PC-3 (cell line): ENCODE results near the gene KRT3. TPM values are rescaled to one million over a fixed set of nuclear protein-coding genes. Genes with fewer than 3 reads are reported as not detected.
A peak's percentile ranks its signal among the peaks of the same experiment; 100 is the strongest.

ENCODE experiments used
- ATAC-seq: fragments of 200-7000 bp; cut with Tn5 transposase; 2 replicates; pipeline ENCODE4 v1.9.1; 2020; ENCODE audit warnings: mild to moderate bottlenecking, moderate library complexity
- BruUV-seq: library from RNA; stranded (reverse); fragments of 400-500 nt; replicated peaks from 2 replicates; lab custom pipeline; 2021; lab: Mats Ljungman, UMichigan
- CTCF ChIA-PET: fragments of 300-600 bp; sonication (Branson Sonifier 250); formaldehyde crosslinking; loops from one replicate; lab custom pipeline; 2022; ENCODE audit warnings: antibody characterized with exemption; lab: Charles Lee
- POLR2A ChIA-PET: fragments of 300-600 bp; sonication (Branson Sonifier 250); formaldehyde crosslinking; loops from one replicate; lab custom pipeline; 2022; ENCODE audit warnings: antibody characterized with exemption; ENCODE audit not compliant: unreplicated experiment; lab: Charles Lee
- DNase-seq: peaks from one replicate; pipeline ENCODE4 v3.0.0-alpha.2; 2015
- H2AFZ ChIP-seq: fragments of 300-600 bp; sonication (generic); 2 replicates; pipeline ENCODE4 v1.6.0; 2016; ENCODE audit warnings: antibody characterized with exemption, low read length
- H3F3A ChIP-seq: fragments of 300-600 bp; sonication (generic); one replicate; pipeline ENCODE4 v1.6.0; 2017; ENCODE audit warnings: antibody characterized with exemption, low read length, control low read depth, mild to moderate bottlenecking; ENCODE audit not compliant: unreplicated experiment
- H3K27ac ChIP-seq: fragments of 300-600 bp; sonication (generic); 2 replicates; pipeline ENCODE4 v1.5.1; 2016; ENCODE audit warnings: mild to moderate bottlenecking, low read length
- H3K27me3 ChIP-seq: fragments of 300-600 bp; sonication (generic); 2 replicates; pipeline ENCODE4 v1.6.1; 2016; ENCODE audit warnings: low read length, mixed read lengths
- H3K36me3 ChIP-seq: fragments of 300-600 bp; sonication (generic); 2 replicates; pipeline ENCODE4 v1.6.1; 2016; ENCODE audit warnings: low read depth, mixed run types, low read length, mixed read lengths
- H3K4me1 ChIP-seq: fragments of 300-600 bp; sonication (generic); 2 replicates; pipeline ENCODE4 v1.5.1; 2016; ENCODE audit warnings: low read length; ENCODE audit not compliant: insufficient read depth
- H3K4me2 ChIP-seq: fragments of 300-600 bp; sonication (generic); 2 replicates; pipeline ENCODE4 v1.6.0; 2016; ENCODE audit warnings: low read length
- H3K4me3 ChIP-seq: fragments of 300-600 bp; sonication (generic); 2 replicates; pipeline ENCODE4 v1.5.1; 2016; ENCODE audit warnings: mild to moderate bottlenecking, low read length, mixed read lengths
- H3K79me2 ChIP-seq: fragments of 300-600 bp; sonication (generic); 2 replicates; pipeline ENCODE4 v1.6.1; 2017; ENCODE audit warnings: low read length, mixed read lengths
- H3K9ac ChIP-seq: fragments of 300-600 bp; sonication (generic); 2 replicates; pipeline ENCODE4 v1.6.0; 2016; ENCODE audit warnings: mild to moderate bottlenecking, low read length
- H3K9me2 ChIP-seq: fragments of 300-600 bp; sonication (generic); replicated peaks from 2 replicates; pipeline ENCODE4 v1.6.1; 2016; ENCODE audit warnings: mixed run types, low read length, mixed read lengths
- H3K9me3 ChIP-seq: fragments of 300-600 bp; sonication (generic); 2 replicates; pipeline ENCODE4 v1.6.1; 2016; ENCODE audit warnings: low read length, mixed read lengths
- H4K20me1 ChIP-seq: fragments of 300-600 bp; sonication (generic); 2 replicates; pipeline ENCODE4 v1.6.1; 2016; ENCODE audit warnings: low read length, mixed read lengths
- EZH2 ChIP-seq: fragments of 300-600 bp; sonication (generic); IDR thresholded peaks from one replicate; pipeline ENCODE4 v1.6.1; 2017; ENCODE audit warnings: antibody characterized with exemption, mild to moderate bottlenecking, low read length; ENCODE audit not compliant: unreplicated experiment
- EZH2phosphoT487 ChIP-seq: fragments of 300-600 bp; sonication (generic); IDR thresholded peaks from 2 replicates; pipeline ENCODE4 v1.6.1; 2018; ENCODE audit warnings: mild to moderate bottlenecking, antibody characterized with exemption, low read length, borderline replicate concordance
- intact Hi-C: fragments of 100-400 bp; cut with micrococcal nuclease; formaldehyde crosslinking; loops from 2 replicates; pipeline ENCODE4 v1.9.0; 2023
- total RNA-seq: library from RNA; depleted of rRNA; stranded (reverse); fragments of >200 nt; gene quantifications from 2 replicates; pipeline ENCODE4 v1.2.3, GENCODE V29; 2014
- TF ChIP-seq, protein P1 (sequence below): fragments of 300-600 bp; sonication (generic); conservative IDR thresholded peaks from 2 replicates; pipeline ENCODE4 v1.5.1; 2017; ENCODE audit warnings: antibody characterized with exemption, low read depth, mild to moderate bottlenecking, low read length

Gene KRT3
- total RNA-seq, 1 experiment from 2014 or later = 0.33 TPM

DNA sequence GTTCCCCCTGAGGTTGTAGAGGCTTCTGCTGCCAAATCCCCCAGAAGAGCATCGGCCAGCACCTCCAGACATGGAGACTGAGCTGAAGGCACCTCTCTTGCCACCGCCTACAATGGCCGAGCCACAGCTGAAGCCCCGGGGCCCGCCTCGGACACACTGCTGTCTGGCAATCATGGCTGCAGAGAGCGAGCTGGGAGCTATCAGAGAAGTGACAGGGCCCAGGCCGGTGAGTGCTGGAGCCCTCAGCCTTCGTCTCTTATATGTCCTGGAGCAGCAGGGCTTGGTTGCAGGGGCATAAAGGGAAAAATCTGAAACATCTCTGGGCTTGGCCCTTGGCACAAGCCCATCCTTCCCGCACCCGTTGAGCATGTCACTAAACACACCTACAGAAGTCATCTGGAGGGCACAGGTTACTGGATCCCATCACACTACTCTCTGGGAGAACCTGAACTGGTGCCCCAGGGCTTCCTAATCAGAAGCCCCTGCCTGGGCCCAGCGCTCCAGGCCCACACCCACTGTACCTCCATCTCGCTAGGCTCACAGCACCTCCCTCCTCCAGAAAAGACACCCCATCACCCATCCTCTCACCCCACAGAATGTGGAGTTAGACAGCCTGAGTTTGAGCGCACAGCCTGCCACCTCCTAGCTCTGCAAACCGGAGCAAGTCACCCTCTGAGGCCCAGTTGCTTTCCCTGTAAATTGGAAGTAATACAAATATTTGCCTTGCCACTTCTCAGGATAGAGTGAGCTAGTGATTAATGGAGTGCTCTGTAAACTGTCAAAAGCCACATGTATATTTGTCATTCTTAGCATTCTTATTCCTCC is 18.2 kb upstream of the KRT3 start, which contains the start of gene KRT4:
Gene KRT4 (minus strand): TSS at position 232 of the 825 bp plus-strand sequence. CDS start 58 bp downstream, at position 174.
- Histone ChIP-seq H3K36me3 (no peaks in the 10 kb centered on the region), H3F3A (no peaks in the 10 kb centered on the region), H3K9ac (no peak within 1 kb of the TSS), H3K9me2 (no peaks in the 10 kb centered on the region), H3K27ac (peak within 1 kb of the TSS; percentile 62), H3K4me1 (peaks cover 14% of the 10 kb centered on the region), H2AFZ (no peak within 1 kb of the TSS), H3K9me3 (no peaks in the 10 kb centered on the region), H4K20me1 (no peaks in the 10 kb centered on the region), H3K4me2 (peak within 1 kb of the TSS; percentile 27), H3K4me3 (no peak within 1 kb of the TSS), H3K79me2 (no peaks in the 10 kb centered on the region), H3K27me3 (no peaks in the 10 kb centered on the region; the same call in 1 of the 2 replicates)
- DNase-seq = peak; percentile 61
- intact Hi-C loops = no loop called here
- ATAC-seq = peak; percentile 83
- TF ChIP-seq, protein P1, sequence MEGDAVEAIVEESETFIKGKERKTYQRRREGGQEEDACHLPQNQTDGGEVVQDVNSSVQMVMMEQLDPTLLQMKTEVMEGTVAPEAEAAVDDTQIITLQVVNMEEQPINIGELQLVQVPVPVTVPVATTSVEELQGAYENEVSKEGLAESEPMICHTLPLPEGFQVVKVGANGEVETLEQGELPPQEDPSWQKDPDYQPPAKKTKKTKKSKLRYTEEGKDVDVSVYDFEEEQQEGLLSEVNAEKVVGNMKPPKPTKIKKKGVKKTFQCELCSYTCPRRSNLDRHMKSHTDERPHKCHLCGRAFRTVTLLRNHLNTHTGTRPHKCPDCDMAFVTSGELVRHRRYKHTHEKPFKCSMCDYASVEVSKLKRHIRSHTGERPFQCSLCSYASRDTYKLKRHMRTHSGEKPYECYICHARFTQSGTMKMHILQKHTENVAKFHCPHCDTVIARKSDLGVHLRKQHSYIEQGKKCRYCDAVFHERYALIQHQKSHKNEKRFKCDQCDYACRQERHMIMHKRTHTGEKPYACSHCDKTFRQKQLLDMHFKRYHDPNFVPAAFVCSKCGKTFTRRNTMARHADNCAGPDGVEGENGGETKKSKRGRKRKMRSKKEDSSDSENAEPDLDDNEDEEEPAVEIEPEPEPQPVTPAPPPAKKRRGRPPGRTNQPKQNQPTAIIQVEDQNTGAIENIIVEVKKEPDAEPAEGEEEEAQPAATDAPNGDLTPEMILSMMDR = no peak
- TF ChIP-seq EZH2 = no peak
- no peak for TF ChIP-seq EZH2phosphoT487
- POLR2A ChIA-PET = no interaction called here
- BruUV-seq = no TSS peak
- CTCF ChIA-PET = no interaction called here

- no peaks in the 10 kb centered on the region for H3K36me3 ChIP-seq
- H3K27ac ChIP-seq = peak overlapping the region; percentile 62; the same call in 1 of the 2 replicates
- H3K9me2 ChIP-seq = no peaks in the 10 kb centered on the region
- no peaks in the 10 kb centered on the region for H4K20me1 ChIP-seq
- H2AFZ ChIP-seq = no peak overlapping the region
- POLR2A ChIA-PET = no interaction called here
- no peak overlapping the region for H3K4me3 ChIP-seq
- DNase-seq (no peak), ATAC-seq (no peak)
- intact Hi-C loops = no loop called here
- no peak for TF ChIP-seq EZH2
- TF ChIP-seq, protein P1 = no peak
- TF ChIP-seq EZH2phosphoT487 = no peak
- no peaks in the 10 kb centered on the region for H3K9me3 ChIP-seq
- BruUV-seq = TSS peak; percentile 47
- H3K79me2 ChIP-seq = no peaks in the 10 kb centered on the region
- H3K9ac ChIP-seq = no peak overlapping the region
- no peaks in the 10 kb centered on the region for H3F3A ChIP-seq
- CTCF ChIA-PET = no interaction called here
- H3K4me2 ChIP-seq = 0 out of 2 replicates have a peak overlapping the region, but pooled peaks have one; percentile 27
- H3K27me3 ChIP-seq = no peaks in the 10 kb centered on the region; the same call in 1 of the 2 replicates
- peaks cover 14% of the 10 kb centered on the region for H3K4me1 ChIP-seq
Measured at GRCh38 chr12:52813203-52813819, 17.4 kb upstream of the KRT3 start.

DNA sequence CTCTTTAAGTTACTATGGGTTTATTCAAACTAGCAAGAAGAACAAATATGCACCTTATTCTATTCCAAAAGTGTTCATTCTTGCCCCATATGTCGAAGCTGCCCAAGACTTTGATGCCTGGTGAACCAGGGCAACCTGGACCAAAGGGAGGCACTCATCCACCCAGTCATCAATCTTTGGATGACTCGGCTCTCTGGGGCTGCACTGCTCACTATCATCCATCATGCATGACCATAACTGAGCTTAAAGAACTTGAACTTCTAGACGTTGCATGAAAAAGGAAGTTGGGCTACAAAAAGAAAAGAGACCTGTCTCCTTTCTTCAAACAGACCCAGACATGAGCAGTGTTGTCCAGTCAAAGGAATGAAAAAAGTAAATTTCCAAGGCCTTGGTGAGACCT is 16.8 kb upstream of the KRT3 start:
- H3K4me3 ChIP-seq = no peak overlapping the region
- no peaks in the 10 kb centered on the region for H3F3A ChIP-seq
- no peaks in the 10 kb centered on the region for H3K36me3 ChIP-seq
- H3K79me2 ChIP-seq = no peaks in the 10 kb centered on the region
- CTCF ChIA-PET = no interaction called here
- no peaks in the 10 kb centered on the region for H3K9me3 ChIP-seq
- no peak overlapping the region for H3K27ac ChIP-seq
- peaks cover 14% of the 10 kb centered on the region for H3K4me1 ChIP-seq
- intact Hi-C loops = no loop called here
- H3K9me2 ChIP-seq = no peaks in the 10 kb centered on the region
- no peak overlapping the region for H3K4me2 ChIP-seq
- BruUV-seq = no TSS peak
- no peaks in the 10 kb centered on the region; the same call in 1 of the 2 replicates for H3K27me3 ChIP-seq
- ATAC-seq (no peak), DNase-seq (no peak)
- H3K9ac ChIP-seq = no peak overlapping the region
- no peak overlapping the region for H2AFZ ChIP-seq
- TF ChIP-seq, protein P1 = no peak
- no peak for TF ChIP-seq EZH2phosphoT487
- no peak for TF ChIP-seq EZH2
- POLR2A ChIA-PET = no interaction called here
- H4K20me1 ChIP-seq = no peaks in the 10 kb centered on the region
